ENCODE measurements around the gene TMEM178B.
"Not testable (repeated sequence)": the region's sequence is repeated elsewhere in the genome, so short reads cannot be mapped to it uniquely, and the experiment has no call there.

The TMEM178B gene

DNA sequence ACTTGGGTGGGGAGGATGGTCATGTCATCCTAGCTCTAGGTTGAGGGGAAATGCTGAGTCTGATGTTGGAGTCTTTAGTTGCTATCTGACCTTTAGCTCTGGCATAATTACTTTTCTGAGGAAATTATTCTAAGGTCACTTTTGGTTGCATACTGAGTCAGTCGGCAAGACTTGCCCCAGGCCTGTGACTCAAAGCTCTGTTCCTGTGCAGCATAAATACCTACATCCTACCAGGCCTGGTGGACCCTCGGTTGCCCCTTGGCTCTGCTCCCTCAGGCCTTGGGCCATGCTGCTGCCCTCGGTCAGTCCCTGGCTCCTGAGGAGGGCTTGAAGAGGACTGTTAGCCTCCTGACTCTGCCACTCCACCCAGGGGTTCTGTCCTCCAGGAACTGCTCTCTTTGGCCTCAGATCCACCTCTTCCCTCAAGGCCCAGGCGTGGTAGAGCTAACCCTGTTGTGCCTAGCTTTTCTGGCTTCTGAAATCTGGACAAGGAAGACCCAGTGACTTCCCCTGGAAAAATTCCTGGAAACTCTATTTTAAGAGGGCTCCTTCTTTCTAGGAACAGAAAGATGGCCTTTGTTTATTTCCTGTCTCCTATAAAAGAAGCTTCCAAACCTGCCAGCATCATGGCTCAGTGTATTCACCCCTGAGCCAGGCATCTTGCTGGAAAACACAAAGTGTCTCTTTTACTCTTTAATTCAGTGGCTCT is 71.2 kb downstream of the TMEM178B start:
- DNase-seq, result no peak

DNA sequence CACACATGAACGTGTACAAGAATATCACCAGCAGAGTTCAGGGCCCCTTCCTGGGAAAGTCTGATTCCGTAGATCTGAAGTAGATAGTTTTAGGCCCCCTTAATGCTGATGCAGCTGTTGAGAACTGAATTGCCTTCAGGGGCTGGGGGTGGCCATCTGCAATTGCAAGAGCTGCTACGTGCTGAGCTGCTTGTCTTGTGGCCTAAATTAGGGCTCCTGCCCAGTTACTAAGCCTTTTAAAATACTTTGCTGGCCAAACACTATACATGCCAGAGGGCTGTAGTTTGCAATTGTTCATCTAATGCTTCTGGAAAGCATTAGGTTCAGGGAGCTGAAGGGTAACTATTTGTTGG is 71.7 kb downstream of the TMEM178B start:
- no peak for DNase-seq

GRCh38 chr7:141147482-141147881 is 73.6 kb downstream of the TMEM178B start:
- no peak for DNase-seq

DNA sequence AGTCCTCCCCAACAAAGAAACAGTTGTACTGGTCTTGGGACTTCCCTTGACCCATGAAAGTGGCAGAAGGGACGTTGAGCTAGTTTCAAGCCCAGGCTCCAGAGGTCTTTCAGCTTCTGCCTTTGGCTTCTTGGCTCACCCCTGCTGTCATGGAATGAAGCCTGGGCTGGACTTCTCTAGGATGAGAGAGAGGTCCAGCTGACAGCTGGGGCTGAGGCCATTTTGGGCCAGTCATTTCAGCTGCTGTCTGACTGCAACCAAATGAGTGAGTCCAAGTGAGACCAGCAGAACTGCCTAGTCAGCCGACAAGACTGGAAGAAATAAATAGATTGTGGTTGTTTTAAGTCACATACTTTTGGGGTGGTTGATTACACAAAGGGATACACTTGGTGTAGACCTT is 76.6 kb downstream of the TMEM178B start:
- no peak for DNase-seq

- no peak for DNase-seq
Observed at GRCh38 chr7:141151746-141152145, 77.9 kb downstream of the TMEM178B start.

DNA sequence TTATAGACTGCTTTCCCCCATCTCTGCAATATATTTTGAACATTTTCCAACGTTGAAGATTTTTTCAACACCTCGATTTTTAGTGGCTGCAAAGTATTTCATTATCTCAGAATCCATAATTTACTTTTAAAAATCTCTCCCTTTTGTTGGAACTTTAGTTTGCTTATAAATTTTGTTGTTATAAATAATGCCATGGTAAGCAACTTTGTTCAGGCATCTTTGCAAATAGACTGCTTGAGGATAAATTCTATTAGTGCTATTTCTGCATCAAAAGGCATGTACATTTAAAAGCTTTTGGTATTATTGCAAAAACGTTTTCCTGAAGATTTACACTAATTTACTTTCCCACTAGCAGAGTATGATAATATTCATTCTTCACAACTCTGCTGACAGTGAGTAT is 79.4 kb downstream of the TMEM178B start:
- DNase-seq, result no peak

DNA sequence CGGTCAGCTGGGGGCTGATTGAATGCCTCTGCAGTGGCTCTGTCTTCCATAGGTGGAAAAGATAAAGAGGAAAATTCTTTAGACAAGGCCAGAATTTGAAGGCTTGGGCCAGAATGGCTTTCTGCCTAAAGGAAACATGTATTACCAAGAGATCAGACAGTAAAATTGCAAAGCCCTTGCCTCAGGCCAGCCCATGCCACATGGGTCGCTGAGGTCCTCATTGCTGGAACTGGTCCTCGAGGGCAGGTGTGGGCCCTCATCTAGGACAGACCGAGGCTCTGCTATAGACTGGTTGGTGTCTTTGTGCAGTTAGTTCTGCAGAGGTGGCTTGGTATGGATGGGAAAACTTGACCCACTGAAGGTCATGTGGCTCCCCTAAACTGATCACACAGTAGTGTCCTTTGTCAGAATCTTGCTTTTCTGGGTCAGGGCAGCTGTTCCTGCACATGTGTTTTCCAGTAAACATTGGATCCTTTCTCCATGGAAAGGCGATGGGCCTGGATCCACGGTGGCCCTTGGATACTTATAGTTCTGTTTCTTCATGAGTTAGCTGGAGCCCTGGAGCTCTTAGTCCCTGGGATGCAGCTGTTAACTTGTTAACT is 80.4 kb downstream of the TMEM178B start:
- DNase-seq, result no peak

DNA sequence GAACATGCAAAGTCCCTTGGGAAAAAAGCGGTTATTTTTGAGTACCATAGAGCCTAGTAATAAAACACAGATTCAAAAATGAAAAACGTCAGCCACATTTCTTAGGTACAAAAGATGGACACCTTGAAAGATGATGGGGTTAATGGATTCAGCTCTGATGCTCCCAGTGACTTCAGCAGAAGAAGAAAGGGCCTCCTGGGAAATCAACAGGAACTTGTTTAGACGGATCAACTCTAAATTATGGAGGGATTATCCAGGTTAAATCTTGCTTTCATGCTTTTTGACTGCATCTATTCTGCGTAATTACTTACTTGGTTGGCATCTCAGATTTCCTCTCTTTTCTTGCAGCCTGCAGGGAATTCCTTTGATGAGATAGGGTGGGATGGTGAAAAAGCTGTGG is 82.5 kb downstream of the TMEM178B start:
- no peak for DNase-seq

- no peak for DNase-seq
Observed at GRCh38 chr7:141157138-141157765, 83.4 kb downstream of the TMEM178B start.

DNA sequence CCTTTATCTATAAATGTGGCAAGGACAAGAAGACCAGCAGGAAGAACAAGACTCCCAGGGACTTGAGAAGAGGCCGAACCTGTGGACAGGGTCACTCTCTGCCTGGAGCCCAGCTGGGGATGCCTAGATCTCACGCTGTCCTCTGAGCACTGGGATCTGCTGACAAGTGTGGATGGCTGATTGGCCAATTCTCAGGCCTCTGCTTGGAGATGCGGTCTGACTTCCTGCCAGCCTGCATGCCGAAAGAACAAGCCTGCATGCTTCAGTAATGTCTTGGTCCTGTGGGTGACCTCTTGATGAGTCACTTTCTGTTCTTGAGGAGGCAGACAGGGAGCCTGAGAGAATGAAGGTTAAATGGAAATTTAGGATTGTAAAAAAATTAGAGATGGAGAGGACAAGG is 84.7 kb downstream of the TMEM178B start:
- DNase-seq, result no peak

- no peak for DNase-seq
Observed at GRCh38 chr7:141160246-141160860, 86.5 kb downstream of the TMEM178B start.

DNA sequence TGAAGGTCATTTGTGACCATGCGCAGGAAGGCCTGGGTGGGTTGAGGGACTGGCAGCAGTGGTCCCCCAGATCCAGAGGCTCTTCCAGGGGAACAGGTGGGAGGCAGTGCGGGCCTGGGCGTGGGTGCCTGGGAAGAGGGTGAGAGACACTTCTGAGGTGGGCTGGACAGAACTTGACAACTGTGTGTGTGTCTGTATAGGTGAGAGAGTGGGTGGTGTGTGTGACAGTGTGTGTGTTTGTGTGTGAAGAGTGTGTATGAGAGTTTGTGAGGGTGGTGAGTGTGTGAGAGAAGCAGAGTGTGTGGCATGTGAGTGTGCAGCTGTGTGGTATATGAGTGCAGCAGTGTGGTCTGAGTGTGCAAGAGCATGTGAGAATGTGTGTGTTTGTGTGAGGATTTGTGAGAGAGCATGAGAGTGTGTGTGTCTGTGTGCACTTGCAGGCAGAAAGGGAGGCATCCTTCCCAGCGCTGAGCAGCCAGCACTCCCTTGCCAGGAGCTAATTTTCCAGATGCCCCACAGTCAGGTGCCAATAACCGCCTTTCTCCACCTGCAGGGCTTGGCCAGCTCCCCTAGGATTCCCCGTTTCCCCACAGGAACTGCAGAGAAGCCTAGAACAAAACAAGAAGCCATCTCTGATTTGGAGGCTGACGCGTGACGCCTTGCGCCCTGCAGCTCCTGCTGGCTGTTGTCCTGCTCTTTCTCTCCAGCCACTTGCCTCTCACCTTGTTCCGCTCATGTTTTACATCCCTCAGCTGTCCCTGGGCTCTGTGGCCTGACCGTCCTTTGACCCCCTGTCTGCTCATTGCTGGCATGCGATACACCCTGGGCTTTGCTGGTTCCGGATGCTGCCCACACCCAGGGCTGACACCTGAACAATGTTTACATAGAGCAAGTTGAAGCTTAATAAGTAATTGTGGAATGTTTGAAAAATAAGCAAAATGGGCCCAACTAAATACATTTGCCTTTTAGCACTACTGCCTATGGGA is 88.0 kb downstream of the TMEM178B start:
- no peak for DNase-seq

DNA sequence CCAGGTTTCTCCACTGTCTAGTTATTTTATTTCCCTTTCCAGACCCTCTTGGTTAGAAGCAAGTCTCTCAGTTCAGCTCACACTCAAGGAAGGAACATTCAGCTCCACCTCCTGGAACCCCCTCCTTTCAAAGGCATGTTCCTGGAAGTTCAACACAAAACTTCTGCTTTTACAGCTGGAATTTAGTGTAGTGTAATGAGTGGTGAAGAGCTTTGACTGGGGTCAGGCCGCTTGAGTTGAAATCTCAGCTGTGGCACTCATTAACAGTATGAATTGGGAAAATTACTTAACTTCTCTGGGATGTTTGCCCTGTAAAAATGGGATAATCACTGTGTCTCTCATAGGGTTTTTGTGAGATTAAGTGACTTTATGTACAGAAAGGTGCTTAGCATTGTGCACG is 91.7 kb downstream of the TMEM178B start:
- no peak for DNase-seq

DNA sequence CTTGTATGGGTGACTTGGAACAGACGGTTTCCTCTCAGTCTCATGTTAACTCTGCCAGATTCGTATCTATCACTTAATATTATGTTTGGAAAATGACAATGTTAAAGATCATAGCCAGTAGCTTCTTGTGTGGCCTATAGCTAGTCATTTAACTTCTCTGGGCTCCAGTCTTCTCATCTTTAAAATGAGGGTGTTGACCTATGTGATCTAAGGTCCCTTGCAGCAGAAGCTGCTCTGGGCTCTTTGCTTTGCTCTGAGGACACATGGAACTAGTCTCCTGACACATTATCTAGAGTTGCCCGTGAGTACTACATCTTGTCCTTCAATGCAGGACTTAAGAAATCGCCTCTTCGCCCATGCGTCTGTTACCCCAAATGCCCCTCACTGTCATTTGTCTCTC is 93.1 kb downstream of the TMEM178B start:
- no peak for DNase-seq

DNA sequence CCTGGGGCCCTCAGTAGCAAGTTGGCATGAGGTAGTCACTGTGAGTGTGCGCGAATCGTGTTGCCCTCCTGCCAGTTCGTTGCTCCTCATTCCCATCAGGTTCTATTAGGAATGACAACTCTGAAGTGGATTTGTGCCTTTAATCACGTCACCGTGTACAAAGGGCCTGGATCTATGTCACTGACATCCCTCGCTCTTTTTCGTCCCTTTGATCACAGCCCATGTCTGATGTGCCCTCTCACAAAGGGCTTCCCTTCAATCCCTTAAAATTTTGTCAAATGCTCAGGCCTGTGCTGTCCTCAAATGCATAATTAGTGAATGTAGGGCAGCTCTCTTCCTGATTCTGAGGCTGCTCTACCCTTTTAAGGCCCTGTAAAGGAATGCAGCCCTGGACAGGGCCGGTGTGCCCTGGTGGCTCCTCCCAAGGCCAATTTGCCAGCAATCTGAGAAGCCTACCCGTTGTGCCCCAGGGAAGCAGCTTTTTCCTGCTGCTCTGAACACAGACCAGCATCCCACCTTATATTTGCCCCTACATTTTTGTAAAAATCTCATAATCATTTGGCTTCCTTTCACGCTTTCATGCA is 93.6 kb downstream of the TMEM178B start:
- no peak for DNase-seq

DNA sequence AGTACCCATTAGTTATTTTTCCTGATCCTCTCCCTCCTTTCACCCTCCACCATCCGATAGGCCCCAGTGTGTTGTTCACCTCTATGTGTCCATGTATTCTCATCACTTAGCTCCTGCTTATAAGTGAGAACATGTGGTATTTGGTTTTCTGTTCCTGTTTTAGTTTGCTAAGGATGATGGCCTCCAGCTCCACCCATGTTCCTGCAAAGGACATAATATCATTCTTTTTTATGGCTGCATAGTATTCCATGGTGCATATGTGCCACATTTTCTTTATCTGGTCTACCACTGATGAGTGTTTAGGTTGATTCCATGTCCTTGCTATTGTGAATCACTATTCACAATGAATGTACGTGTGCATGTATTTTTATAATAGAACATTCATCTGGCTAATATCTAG is 95.3 kb downstream of the TMEM178B start:
- not testable (repeated sequence) for DNase-seq

- not testable (repeated sequence) for DNase-seq
Observed at GRCh38 chr7:141175728-141176127, 101.9 kb downstream of the TMEM178B start.

DNA sequence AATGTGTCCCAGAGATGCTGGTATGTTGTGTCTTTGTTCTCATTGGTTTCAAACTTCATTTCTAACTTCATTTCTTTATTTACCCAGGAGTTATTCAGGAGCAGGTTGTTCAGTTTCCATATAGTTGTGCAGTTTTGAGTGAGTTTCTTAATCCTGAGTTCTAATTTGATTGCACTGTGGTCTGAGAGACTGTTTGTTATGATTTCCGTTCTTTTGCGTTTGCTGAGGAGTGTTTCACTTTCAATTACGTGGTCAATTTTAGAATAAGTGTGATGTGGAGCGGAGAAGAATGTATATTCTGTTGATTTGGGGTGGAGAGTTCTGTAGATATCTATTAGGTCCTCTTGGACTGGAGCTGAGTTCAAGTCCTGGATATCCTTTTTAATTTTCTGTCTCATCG is 103.3 kb downstream of the TMEM178B start:
- peak; percentile 6 for DNase-seq

- no peak for DNase-seq
Observed at GRCh38 chr7:141178486-141179135, 104.7 kb downstream of the TMEM178B start.

GRCh38 chr7:141181812-141182211 is 107.9 kb downstream of the TMEM178B start:
- DNase-seq, result no peak

DNA sequence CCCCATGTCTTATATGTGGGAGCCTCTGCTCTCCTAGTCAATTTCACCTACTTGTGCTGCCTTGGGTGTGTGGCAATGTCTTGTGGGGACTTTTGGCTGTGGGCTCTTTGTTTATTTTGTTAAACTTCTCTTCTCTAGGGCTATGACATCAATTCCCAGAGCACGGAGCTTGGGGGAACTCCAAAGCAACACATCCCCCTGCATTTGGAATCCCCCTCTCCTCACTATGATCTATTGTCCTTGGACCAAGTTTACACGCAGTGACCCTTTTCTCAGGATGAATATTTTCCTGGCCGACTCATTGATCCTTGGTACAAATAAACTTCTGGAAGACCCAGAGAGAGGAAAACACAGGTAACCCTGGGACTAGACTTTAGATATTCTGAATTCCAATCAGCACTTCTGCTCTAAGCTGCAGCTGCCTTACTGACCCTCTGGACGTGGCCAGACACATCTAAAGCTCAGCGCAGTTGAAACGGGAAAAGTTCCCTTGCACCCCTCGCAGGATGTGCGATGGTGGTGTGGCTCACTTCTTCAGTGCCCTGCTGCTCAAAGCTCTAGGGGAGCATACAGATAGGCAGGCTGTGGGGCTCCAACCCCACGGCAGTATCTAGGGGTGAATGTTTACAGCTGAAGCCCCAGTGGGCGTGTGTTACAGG is 110.8 kb downstream of the TMEM178B start:
- DNase-seq, result no peak

All from CD4-positive, alpha-beta T cell treated with Interleukin-21 for 1 hour (primary cell).